GM20000 (cell line): ENCODE results near the gene IRS2.

ENCODE experiments used
- DNase-seq: peaks from one replicate; pipeline ENCODE4 v3.0.0; 2012; ENCODE audit warnings: low spot score
- CTCF ChIP-seq: IDR thresholded peaks from 2 replicates; pipeline ENCODE4 v1.5.1; 2012; ENCODE audit warnings: mild to moderate bottlenecking, control low read depth; ENCODE audit errors: extremely low read depth, missing control alignments

IRS2 gene

GRCh38 chr13:109723046-109723445 is 63.3 kb downstream of the IRS2 start:
- DNase-seq = no peak
- no peak for TF ChIP-seq CTCF

- no peak for DNase-seq
- TF ChIP-seq CTCF = no peak
Observed at GRCh38 chr13:109722068-109722467, 64.3 kb downstream of the IRS2 start.

- DNase-seq = no peak
- no peak for TF ChIP-seq CTCF
Observed at GRCh38 chr13:109720758-109721184, 65.6 kb downstream of the IRS2 start.

- TF ChIP-seq CTCF = no peak
- no peak for DNase-seq
Observed at GRCh38 chr13:109719962-109720646, 66.3 kb downstream of the IRS2 start.

- DNase-seq = no peak
- no peak for TF ChIP-seq CTCF
Observed at GRCh38 chr13:109718726-109719125, 67.7 kb downstream of the IRS2 start.

GRCh38 chr13:109717686-109718085 is 68.7 kb downstream of the IRS2 start:
- no peak for TF ChIP-seq CTCF
- DNase-seq = no peak

GRCh38 chr13:109715902-109716301 is 70.5 kb downstream of the IRS2 start:
- no peak for DNase-seq
- TF ChIP-seq CTCF = no peak
